GM23248 (cell line): ENCODE measurements around the gene DNPEP.

Source experiments
- EZH2 ChIP-seq: fragments of 200-600 bp; sonication (generic); IDR thresholded peaks from 2 replicates; pipeline ENCODE4 v1.6.1; 2018; ENCODE audit warnings: antibody characterized with exemption, mild to moderate bottlenecking; ENCODE audit not compliant: insufficient read depth, poor library complexity, severe bottlenecking
- EZH2phosphoT487 ChIP-seq: fragments of 200-600 bp; sonication (generic); IDR thresholded peaks from 2 replicates; pipeline ENCODE4 v1.6.1; 2018; ENCODE audit warnings: antibody characterized with exemption, moderate library complexity, mild to moderate bottlenecking, low read depth; ENCODE audit not compliant: insufficient read depth

GRCh38 chr2:219418155-219419011, 30.7 kb upstream of the DNPEP start, which contains the start of gene DES:
- no peak for TF ChIP-seq EZH2
- no peak for TF ChIP-seq EZH2phosphoT487
